Measurements from ENCODE around the gene ADAMTS6.

GRCh38 chr5:65475336-65475735 lies 6.4 kb downstream of the ADAMTS6 start:
- TF ChIP-seq CTCF (IDR thresholded peaks at IDR 0.05; ENCODE audit: borderline replicate concordance, extremely low read depth, low read length, poor library complexity, severe bottlenecking) (no peak), EZH2 (IDR thresholded peaks at IDR 0.05; ENCODE audit: borderline replicate concordance, low read depth, low read length, severe bottlenecking) (no peak)
